ENCODE measurements around the gene ABCA4.
A peak's percentile ranks its signal among the peaks of the same experiment; 100 is the strongest.

ABCA4 gene

GRCh38 chr1:93960641-93961147, 160.3 kb downstream of the ABCA4 start (continued):
- TF ChIP-seq RBAK (tag by site-specific recombination; IDR thresholded peaks at IDR 0.05) (no peak), ZNF560 (tag by site-specific recombination; IDR thresholded peaks at IDR 0.05; ENCODE audit: borderline replicate concordance) (no peak), INSM2 (tag by site-specific recombination; IDR thresholded peaks at IDR 0.05) (peak; percentile 92), ZEB2 (tag by site-specific recombination; IDR thresholded peaks at IDR 0.05) (peak; percentile 83), PRDM6 (tag by site-specific recombination; IDR thresholded peaks at IDR 0.05) (peak; percentile 98), ZNF529 (tag by site-specific recombination; IDR thresholded peaks at IDR 0.05; ENCODE audit: insufficient replicate concordance) (peak; percentile 11), ZNF121 (tag by site-specific recombination; IDR thresholded peaks at IDR 0.05) (peak; percentile 25; the same call in 1 of the 2 replicates), EGR2 (tag by site-specific recombination; IDR thresholded peaks at IDR 0.05; ENCODE audit: low read depth) (peak; percentile 76), ZNF416 (tag by site-specific recombination; IDR thresholded peaks at IDR 0.05) (no peak), ZNF707 (tag by site-specific recombination; IDR thresholded peaks at IDR 0.05) (no peak), ZNF174 (tag by site-specific recombination; IDR thresholded peaks at IDR 0.05) (no peak), ZBTB17 (tag by site-specific recombination; IDR thresholded peaks at IDR 0.05) (peak; percentile 81), PRDM4 (tag by site-specific recombination; IDR thresholded peaks at IDR 0.05) (peak; percentile 93), ZNF624 (tag by site-specific recombination; IDR thresholded peaks at IDR 0.05) (no peak), IKZF3 (tag by site-specific recombination; IDR thresholded peaks at IDR 0.05) (peak; percentile 95), ZFP69B (tag by site-specific recombination; IDR thresholded peaks at IDR 0.05) (0 out of 2 replicates have a peak, but pooled peaks have one; percentile 33), PRDM10 (tag by site-specific recombination; IDR thresholded peaks at IDR 0.05) (0 out of 2 replicates have a peak, but pooled peaks have one; percentile 37), ZNF664 (tag by site-specific recombination; IDR thresholded peaks at IDR 0.05) (peak; percentile 92), ZNF324 (tag by site-specific recombination; IDR thresholded peaks at IDR 0.05) (peak; percentile 66; the same call in 1 of the 2 replicates), ZNF248 (tag by site-specific recombination; IDR thresholded peaks at IDR 0.05) (no peak), PATZ1 (tag by site-specific recombination; IDR thresholded peaks at IDR 0.05) (peak; percentile 65), ZNF2 (tag by site-specific recombination; IDR thresholded peaks at IDR 0.05) (peak; percentile 42; the same call in 1 of the 2 replicates), ZBTB21 (tag by site-specific recombination; IDR thresholded peaks at IDR 0.05) (peak; percentile 78), ZNF561 (tag by site-specific recombination; IDR thresholded peaks at IDR 0.05; ENCODE audit: borderline replicate concordance) (peak; percentile 84), BCL11A (tag by site-specific recombination; IDR thresholded peaks at IDR 0.05; ENCODE audit: low read depth) (peak; percentile 92), ZNF398 (tag by site-specific recombination; IDR thresholded peaks at IDR 0.05) (peak; percentile 84), FEZF1 (tag by site-specific recombination; IDR thresholded peaks at IDR 0.05) (peak; percentile 94), ZNF629 (tag by site-specific recombination; IDR thresholded peaks at IDR 0.05) (peak; percentile 90)

All from HEK293 (cell line).